Measurements from ENCODE around the gene PSMG4.
A peak's percentile ranks its signal among the peaks of the same experiment; 100 is the strongest.

Gene PSMG4

GRCh38 chr6:3228771-3229565, 29.8 kb upstream of the PSMG4 start:
- peaks cover 27 to 41% (median 33%) of the 10 kb centered on the region in 10 experiments for H3K4me1 ChIP-seq
- peaks cover 0 to 60% (median 42%) of the 10 kb centered on the region in 11 experiments; a peak in 17 of 22 replicates for H4K20me1 ChIP-seq
- TF ChIP-seq Cebpa-rat (IDR thresholded peaks at IDR 0.05): no peak
- no peaks in the 10 kb centered on the region for H3K36me3 ChIP-seq
- H3K4me3 ChIP-seq: peak overlapping the region in 6 of 10 experiments; percentile 16 to 39 (median 35); a peak in 9 of 20 replicates
- no peaks in the 10 kb centered on the region; a peak in 1 of 22 replicates for H3K9me3 ChIP-seq (replicated peaks in 1 of 11)
- no peak overlapping the region for H3K27ac ChIP-seq
- H3K4me2 ChIP-seq: peak overlapping the region; percentile 24 to 82 (median 50)
- H3K9ac ChIP-seq: no peak overlapping the region
- peaks cover 80 to 92% (median 90%) of the 10 kb centered on the region in 11 experiments for H3K27me3 ChIP-seq

GRCh38 chr6:3229566-3230178, 29.1 kb upstream of the PSMG4 start:
- Histone ChIP-seq H3K27ac (no peak overlapping the region), H3K27me3 (peaks cover 80 to 92% (median 91%) of the 10 kb centered on the region in 11 experiments), H3K4me2 (peak overlapping the region; percentile 24 to 82 (median 50)), H3K4me3 (peak overlapping the region in 6 of 10 experiments; percentile 16 to 39 (median 35); a peak in 7 of 20 replicates), H3K4me1 (peaks cover 27 to 42% (median 34%) of the 10 kb centered on the region in 10 experiments), H3K9ac (no peak overlapping the region), H3K9me3 (replicated peaks in 1 of 11) (no peaks in the 10 kb centered on the region; a peak in 1 of 22 replicates), H4K20me1 (peaks cover 0 to 60% (median 42%) of the 10 kb centered on the region in 11 experiments; a peak in 17 of 22 replicates), H3K36me3 (no peaks in the 10 kb centered on the region)
- TF ChIP-seq Cebpa-rat (IDR thresholded peaks at IDR 0.05): no peak

- TF ChIP-seq Cebpa-rat (IDR thresholded peaks at IDR 0.05): no peak
- Histone ChIP-seq H3K36me3 (no peaks in the 10 kb centered on the region), H4K20me1 (peaks cover 0 to 60% (median 42%) of the 10 kb centered on the region in 11 experiments; a peak in 17 of 22 replicates), H3K27ac (no peak overlapping the region), H3K4me3 (0 out of 20 replicates have a peak overlapping the region, but pooled peaks of 1 of the 10 experiments have one; percentile 39), H3K9me3 (replicated peaks in 1 of 11) (no peaks in the 10 kb centered on the region; a peak in 1 of 22 replicates), H3K27me3 (peaks cover 80 to 99% (median 94%) of the 10 kb centered on the region in 11 experiments), H3K4me1 (peaks cover 29 to 49% (median 37%) of the 10 kb centered on the region in 10 experiments), H3K9ac (no peak overlapping the region), H3K4me2 (no peak overlapping the region; a peak in 1 of 22 replicates)
These were observed 28.4 kb upstream of the PSMG4 start for GRCh38 chr6:3230256-3230882.

GRCh38 chr6:3230900-3231246, 27.9 kb upstream of the PSMG4 start:
- H4K20me1 ChIP-seq: peaks cover 0 to 60% (median 42%) of the 10 kb centered on the region in 11 experiments; a peak in 17 of 22 replicates
- H3K4me2 ChIP-seq: peak overlapping the region in 2 of 11 experiments; percentile 29 to 65; a peak in 3 of 22 replicates
- H3K36me3 ChIP-seq: no peaks in the 10 kb centered on the region
- peaks cover 30 to 54% (median 41%) of the 10 kb centered on the region in 10 experiments for H3K4me1 ChIP-seq
- peaks cover 77 to 99% (median 94%) of the 10 kb centered on the region in 11 experiments for H3K27me3 ChIP-seq
- TF ChIP-seq Cebpa-rat (IDR thresholded peaks at IDR 0.05): no peak
- H3K4me3 ChIP-seq: no peak overlapping the region
- no peaks in the 10 kb centered on the region; a peak in 1 of 22 replicates for H3K9me3 ChIP-seq (replicated peaks in 1 of 11)
- no peak overlapping the region for H3K27ac ChIP-seq
- no peak overlapping the region for H3K9ac ChIP-seq

- Histone ChIP-seq H3K4me2 (peak overlapping the region in 5 of 11 experiments; percentile 7 to 65 (median 29); a peak in 6 of 22 replicates), H3K9ac (no peak overlapping the region), H3K27me3 (peaks cover 72 to 99% (median 94%) of the 10 kb centered on the region in 11 experiments), H3K4me3 (no peak overlapping the region), H3K9me3 (replicated peaks in 1 of 11) (no peaks in the 10 kb centered on the region; a peak in 1 of 22 replicates), H3K4me1 (peaks cover 30 to 60% (median 46%) of the 10 kb centered on the region in 10 experiments), H3K27ac (no peak overlapping the region), H4K20me1 (peaks cover 0 to 55% (median 42%) of the 10 kb centered on the region in 11 experiments; a peak in 17 of 22 replicates), H3K36me3 (no peaks in the 10 kb centered on the region)
- no peak for TF ChIP-seq Cebpa-rat (IDR thresholded peaks at IDR 0.05)
These were observed 27.3 kb upstream of the PSMG4 start for GRCh38 chr6:3231247-3232016.

GRCh38 chr6:3232017-3232945, 26.5 kb upstream of the PSMG4 start:
- H3K27me3 ChIP-seq: peaks cover 63 to 99% (median 90%) of the 10 kb centered on the region in 11 experiments
- H3K9ac ChIP-seq: no peak overlapping the region
- TF ChIP-seq Cebpa-rat (IDR thresholded peaks at IDR 0.05): no peak
- peaks cover 31 to 60% (median 42%) of the 10 kb centered on the region in 10 experiments for H3K4me1 ChIP-seq
- H3K27ac ChIP-seq: no peak overlapping the region
- no peak overlapping the region for H3K4me3 ChIP-seq
- H4K20me1 ChIP-seq: peaks cover 0 to 46% (median 40%) of the 10 kb centered on the region in 11 experiments; a peak in 17 of 22 replicates
- no peaks in the 10 kb centered on the region for H3K36me3 ChIP-seq
- H3K4me2 ChIP-seq: no peak overlapping the region
- H3K9me3 ChIP-seq (replicated peaks in 1 of 11): no peaks in the 10 kb centered on the region; a peak in 1 of 22 replicates

GRCh38 chr6:3233321-3233720, 25.4 kb upstream of the PSMG4 start:
- H4K20me1 ChIP-seq: peaks cover 0 to 36% (median 29%) of the 10 kb centered on the region in 11 experiments; a peak in 16 of 22 replicates
- no peak overlapping the region for H3K4me2 ChIP-seq
- no peak overlapping the region for H3K27ac ChIP-seq
- no peaks in the 10 kb centered on the region for H3K36me3 ChIP-seq
- no peak overlapping the region for H3K9ac ChIP-seq
- no peak for TF ChIP-seq Cebpa-rat (IDR thresholded peaks at IDR 0.05)
- no peak overlapping the region for H3K4me3 ChIP-seq
- peaks cover 53 to 98% (median 80%) of the 10 kb centered on the region in 11 experiments for H3K27me3 ChIP-seq
- H3K9me3 ChIP-seq (replicated peaks in 1 of 11): no peaks in the 10 kb centered on the region; a peak in 1 of 22 replicates
- H3K4me1 ChIP-seq: peaks cover 31 to 60% (median 42%) of the 10 kb centered on the region in 10 experiments

All from BLaER1 treated with 17β-estradiol and CSF1 and Interleukin-3, amounts not matched to agents 10 nM and 100 nM (cell line).